H1 (cell line): ENCODE measurements around the gene C22orf23. TPM values are rescaled to one million over a fixed set of nuclear protein-coding genes. Genes with fewer than 3 reads are reported as not detected.

Experiments
- CTCF ChIA-PET: fragments of 300-600 bp; sonication (Branson Sonifier 250); formaldehyde crosslinking; loops from one replicate; lab custom pipeline; 2021; ENCODE audit not compliant: partially characterized antibody; lab: Charles Lee
- POLR2A ChIA-PET: fragments of 300-600 bp; sonication (Branson Sonifier 250); formaldehyde crosslinking; loops from one replicate; lab custom pipeline; 2021; ENCODE audit warnings: inconsistent platforms; ENCODE audit not compliant: partially characterized antibody; lab: Charles Lee
- DNase-seq, 2 experiments: peaks; one replicate each; pipeline versions ENCODE4 v3.0.0 to v3.0.0-alpha.2; 2010 to 2022; ENCODE audit warnings: low spot score in 2 of 2, low read depth in 1 of 2, mixed read lengths in 1 of 2
- FAIRE-seq: peaks from 2 replicates; lab custom pipeline; 2011; peaks lifted over from hg19 to GRCh38; lab: Jason Lieb, UNC
- H2AFZ ChIP-seq: 2 replicates; pipeline ENCODE4 v1.8.1; 2012; ENCODE audit warnings: low read length, inconsistent platforms
- H2AK5ac ChIP-seq: 2 replicates; pipeline ENCODE4 v1.6.1; 2013; ENCODE audit warnings: low read depth, low read length
- H2BK120ac ChIP-seq: replicated peaks from 2 replicates; pipeline ENCODE3; 2013; ENCODE audit warnings: low read depth, low read length, inconsistent platforms
- H2BK12ac ChIP-seq: 2 replicates; pipeline ENCODE4 v1.6.1; 2013; ENCODE audit warnings: low read depth, low read length
- H2BK15ac ChIP-seq: 2 replicates; pipeline ENCODE4 v1.6.1; 2013; ENCODE audit warnings: low read length
- H2BK20ac ChIP-seq: 2 replicates; pipeline ENCODE4 v1.6.1; 2013; ENCODE audit warnings: low read length
- H2BK5ac ChIP-seq: 2 replicates; pipeline ENCODE4 v1.6.1; 2013; ENCODE audit warnings: low read depth, low read length
- H3K14ac ChIP-seq: 2 replicates; pipeline ENCODE4 v1.6.1; 2013; ENCODE audit warnings: inconsistent platforms; ENCODE audit not compliant: insufficient read length
- H3K18ac ChIP-seq: 2 replicates; pipeline ENCODE4 v1.6.1; 2013; ENCODE audit warnings: low read length; ENCODE audit errors: extremely low read depth
- H3K23ac ChIP-seq: 2 replicates; pipeline ENCODE4 v1.6.1; 2013; ENCODE audit warnings: inconsistent platforms; ENCODE audit not compliant: insufficient read length
- H3K23me2 ChIP-seq: 2 replicates; pipeline ENCODE4 v1.6.1; 2013; ENCODE audit warnings: low read depth, low read length
- H3K27ac ChIP-seq: 2 replicates; pipeline ENCODE4 v1.6.1; 2011; ENCODE audit warnings: low read depth, low read length, inconsistent platforms
- H3K27me3 ChIP-seq, 4 experiments: replicated peaks in 1 of 4; 1 replicate in 1 of 4; 2 replicates in 3 of 4; pipeline versions ENCODE4 v1.6.1 to v1.8.1; 2011 to 2013; ENCODE audit warnings: low read length in 3 of 4, mild to moderate bottlenecking in 3 of 4, inconsistent platforms in 2 of 4, mixed read lengths in 2 of 4, moderate library complexity in 1 of 4; ENCODE audit not compliant: control insufficient read depth in 3 of 4, insufficient read depth in 3 of 4; ENCODE audit errors: extremely low read depth in 1 of 4
- H3K36me3 ChIP-seq, 4 experiments: 2 replicates each; pipeline versions ENCODE4 v1.6.1 to v1.8.1; 2011 to 2013; ENCODE audit warnings: mild to moderate bottlenecking in 4 of 4, low read length in 3 of 4, moderate library complexity in 2 of 4, control low read depth in 1 of 4, inconsistent platforms in 1 of 4; ENCODE audit not compliant: insufficient read depth in 4 of 4, control insufficient read depth in 2 of 4
- H3K4ac ChIP-seq: replicated peaks from 2 replicates; pipeline ENCODE3; 2013; ENCODE audit warnings: low read length, low read depth, mixed read lengths, inconsistent platforms; ENCODE audit not compliant: insufficient read length
- H3K4me1 ChIP-seq, 4 experiments: replicated peaks in 1 of 4; 1 replicate in 1 of 4; 2 replicates in 3 of 4; pipeline versions ENCODE4 v1.6.1 to v1.8.1; 2011 to 2013; ENCODE audit warnings: low read length in 3 of 4, inconsistent platforms in 2 of 4, mixed read lengths in 1 of 4; ENCODE audit not compliant: insufficient read depth in 4 of 4, control insufficient read depth in 3 of 4
- H3K4me2 ChIP-seq, 2 experiments: 2 replicates each; pipeline versions ENCODE4 v1.6.1 to v1.8.1; 2011 to 2013; ENCODE audit warnings: low read depth in 2 of 2, low read length in 2 of 2, control low read depth in 1 of 2, inconsistent platforms in 1 of 2, mild to moderate bottlenecking in 1 of 2; ENCODE audit not compliant: insufficient read depth in 1 of 2
- H3K4me3 ChIP-seq, 4 experiments: fragments of 200-600, 300-600 bp in 1 of 4; sonication (generic), shearing (Covaris generic), sonication (Bioruptor Twin) in 1 of 4; 2 replicates each; pipeline versions ENCODE4 v1.5.1 to v1.8.1; 2011 to 2016; ENCODE audit warnings: low read length in 4 of 4, low read depth in 3 of 4, control low read depth in 2 of 4, inconsistent platforms in 2 of 4, mild to moderate bottlenecking in 2 of 4, mixed read lengths in 1 of 4, moderate library complexity in 1 of 4; ENCODE audit not compliant: insufficient read depth in 2 of 4; ENCODE audit errors: extremely low read depth in 1 of 4
- H3K56ac ChIP-seq: replicated peaks from 2 replicates; pipeline ENCODE3; 2013; ENCODE audit warnings: low read depth, mild to moderate bottlenecking, mixed read lengths, low read length, inconsistent platforms; ENCODE audit not compliant: insufficient read length
- H3K79me1 ChIP-seq: 2 replicates; pipeline ENCODE4 v1.6.1; 2013; ENCODE audit warnings: low read depth, low read length, control low read depth
- H3K79me2 ChIP-seq, 2 experiments: 2 replicates each; pipeline versions ENCODE4 v1.6.1 to v1.8.1; 2012 to 2013; ENCODE audit warnings: low read length in 2 of 2, mild to moderate bottlenecking in 2 of 2, inconsistent platforms in 1 of 2; ENCODE audit not compliant: insufficient read depth in 2 of 2, control insufficient read depth in 1 of 2
- H3K9ac ChIP-seq, 4 experiments: replicated peaks in 1 of 4; 1 replicate in 1 of 4; 2 replicates in 3 of 4; pipeline versions ENCODE4 v1.6.1 to v1.8.1; 2011 to 2013; ENCODE audit warnings: low read depth in 3 of 4, low read length in 3 of 4, control low read depth in 2 of 4, mild to moderate bottlenecking in 2 of 4, moderate library complexity in 2 of 4, inconsistent platforms in 1 of 4; ENCODE audit errors: extremely low read depth in 1 of 4
- H3K9me3 ChIP-seq, 2 experiments: 2 replicates each; pipeline versions ENCODE4 v1.6.1 to v1.8.1; 2012 to 2013; ENCODE audit warnings: mild to moderate bottlenecking in 2 of 2, moderate library complexity in 2 of 2, control low read depth in 1 of 2, inconsistent platforms in 1 of 2, low read depth in 1 of 2, low read length in 1 of 2, mixed read lengths in 1 of 2; ENCODE audit not compliant: insufficient read depth in 2 of 2
- H4K20me1 ChIP-seq, 2 experiments: replicated peaks in 1 of 2; 2 replicates each; pipeline versions ENCODE3 to v1.8.1; 2011 to 2013; ENCODE audit warnings: inconsistent platforms in 2 of 2, low read length in 2 of 2, mild to moderate bottlenecking in 1 of 2; ENCODE audit not compliant: insufficient read depth in 2 of 2, control insufficient read depth in 1 of 2
- H4K5ac ChIP-seq: 2 replicates; pipeline ENCODE4 v1.6.1; 2013; ENCODE audit warnings: low read length, low read depth, mixed read lengths, inconsistent platforms; ENCODE audit not compliant: insufficient read length
- H4K8ac ChIP-seq: 2 replicates; pipeline ENCODE4 v1.8.0; 2013; ENCODE audit warnings: mild to moderate bottlenecking, moderate library complexity, low read length, inconsistent platforms; ENCODE audit not compliant: insufficient read depth; ENCODE audit errors: extremely low read depth
- H4K91ac ChIP-seq: replicated peaks from 2 replicates; pipeline ENCODE3; 2013; ENCODE audit warnings: low read length, mixed read lengths, inconsistent platforms; ENCODE audit not compliant: insufficient read length
- BACH1 ChIP-seq: IDR thresholded peaks from 2 replicates; pipeline ENCODE4 v1.6.1; 2012; ENCODE audit warnings: low read length, improper control_type of control experiment
- BCL11A ChIP-seq, 2 experiments: IDR thresholded peaks; one replicate each; pipeline ENCODE4 v1.6.1; 2011; ENCODE audit warnings: low read depth in 2 of 2, low read length in 2 of 2, mild to moderate bottlenecking in 2 of 2
- CEBPB ChIP-seq: IDR thresholded peaks from 2 replicates; pipeline ENCODE4 v1.6.1; 2012; ENCODE audit warnings: low read depth, low read length
- CHD2 ChIP-seq: IDR thresholded peaks from 2 replicates; pipeline ENCODE4 v1.6.1; 2012; ENCODE audit warnings: low read length, improper control_type of control experiment
- CTBP2 ChIP-seq: IDR thresholded peaks from 2 replicates; pipeline ENCODE4 v1.7.0; 2011; ENCODE audit warnings: borderline replicate concordance, mild to moderate bottlenecking, moderate library complexity, mixed read lengths, low read length; ENCODE audit not compliant: insufficient read depth, insufficient read length
- FOSL1 ChIP-seq: IDR thresholded peaks from 2 replicates; pipeline ENCODE4 v1.6.1; 2011; ENCODE audit warnings: mild to moderate bottlenecking, low read depth, low read length, moderate library complexity; ENCODE audit not compliant: insufficient read depth
- POLR2AphosphoS5 ChIP-seq: IDR thresholded peaks from 2 replicates; pipeline ENCODE4 v1.6.1; 2011; ENCODE audit warnings: low read depth, low read length
- RAD21 ChIP-seq, 2 experiments: IDR thresholded peaks in 1 of 2; conservative IDR thresholded peaks in 1 of 2; 2 replicates each; pipeline ENCODE4 v1.6.1; 2011; ENCODE audit warnings: low read depth in 2 of 2, low read length in 2 of 2, improper control_type of control experiment in 1 of 2, inconsistent platforms in 1 of 2, mild to moderate bottlenecking in 1 of 2, moderate library complexity in 1 of 2
- SIRT6 ChIP-seq: IDR thresholded peaks from one replicate; pipeline ENCODE4 v1.7.1; 2012; ENCODE audit warnings: low read length, inconsistent platforms
- SP4 ChIP-seq: IDR thresholded peaks from 2 replicates; pipeline ENCODE4 v1.6.1; 2012; ENCODE audit warnings: low read length, inconsistent platforms
- WGBS, 2 experiments: shearing (Covaris generic) in 1 of 2; methylation state at CpG; one replicate each; pipeline versions ENCODE4 v1.1.6 to v1.1.7; 2013 to 2015; ENCODE audit warnings: low lambda C conversion rate in 2 of 2, mixed read lengths in 2 of 2, inconsistent platforms in 1 of 2, low coverage in 1 of 2, missing lambda C conversion rate in 1 of 2; ENCODE audit not compliant: insufficient replicate concordance in 2 of 2, insufficient coverage in 1 of 2, insufficient read length in 1 of 2; ENCODE audit errors: extremely low coverage in 1 of 2, missing lambda C conversion rate in 1 of 2; 5-methylcytosine and 5-hydroxymethylcytosine counted together
- polyA plus RNA-seq, 7 experiments: library from polyadenylated mRNA; depleted of rRNA in 3 of 7; stranded (reverse) in 5 of 7; unstranded in 2 of 7; fragments of >200 nt in 5 of 7; fragments of 200-250 nt in 2 of 7; gene quantifications; 1 replicate in 5 of 7; 2 replicates in 1 of 7; 4 replicates in 1 of 7; pipeline versions ENCODE4 v1.2.1 to v1.2.3, GENCODE V29; 2011 to 2013; ENCODE audit warnings: missing spikeins in 2 of 7, mixed read lengths in 2 of 7
- total RNA-seq: library from RNA; stranded (reverse); fragmentation: NEBNext Ultra II Directional; extraction: Animal tissue kit (Norgen Biotek cat#: 25700); gene quantifications from 2 replicates; pipeline ENCODE4 v1.2.1, GENCODE V29; 2021
- TF ChIP-seq, protein P1 (sequence below): IDR thresholded peaks from 2 replicates; pipeline ENCODE4 v1.6.1; 2012; ENCODE audit warnings: inconsistent platforms
- TF ChIP-seq, protein P2 (sequence below): IDR thresholded peaks from 2 replicates; pipeline ENCODE4 v1.6.1; 2012; ENCODE audit warnings: inconsistent platforms

C22orf23 gene
- total and polyA plus RNA-seq, 2 of the 8 experiments (the other 6 are each of a cell fraction or from before 2014, with no cell fraction given), result 0.50 to 0.54 TPM

DNA sequence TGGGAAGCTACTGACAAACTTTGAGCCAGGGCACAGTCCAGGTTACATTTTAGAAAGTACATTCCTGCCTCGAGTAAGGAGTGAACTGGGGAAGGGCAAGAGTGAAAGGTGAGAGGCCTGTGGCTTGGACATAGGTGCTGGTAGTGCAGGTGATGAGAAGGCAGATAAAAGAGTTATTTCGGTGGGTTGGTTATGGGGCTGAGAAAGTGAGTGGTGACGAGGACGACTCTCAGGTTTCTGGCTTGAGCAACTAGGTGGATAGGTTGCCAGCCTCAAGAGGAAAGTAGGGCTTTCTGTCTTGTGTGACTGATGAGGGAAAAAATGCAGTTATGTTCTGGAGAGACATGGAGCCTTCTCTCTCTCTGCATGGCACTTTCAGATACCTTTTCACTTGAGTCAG is 3.8 kb upstream of the C22orf23 start:
- H3K9ac ChIP-seq, result no peak overlapping the region
- H3K79me2 ChIP-seq, result peaks cover 0 to 16% of the 10 kb centered on the region in 2 experiments; a peak in 2 of 4 replicates
- H3K4me2 ChIP-seq, result no peak overlapping the region
- H4K5ac ChIP-seq, result no peak overlapping the region
- H4K20me1 ChIP-seq, result peaks cover 0 to 5% of the 10 kb centered on the region in 2 experiments
- no peak overlapping the region for H3K14ac ChIP-seq
- no peak overlapping the region for H4K8ac ChIP-seq
- H2BK5ac ChIP-seq, result no peak overlapping the region
- peaks cover 6% of the 10 kb centered on the region for H3K23me2 ChIP-seq
- ChIA-PET POLR2A (interaction anchor here (1.0 kb wide), 2 partner anchors 13 to 78 kb away, joined by 3 to 4 read pairs; no protein-coding TSS in a partner anchor), CTCF (interaction anchor here (1.3 to 7.9 kb wide), 2 partner anchors 9 to 25 kb away, joined by 3 to 48 read pairs; no protein-coding TSS in a partner anchor)
- no peak overlapping the region for H3K27ac ChIP-seq
- H3K79me1 ChIP-seq, result peaks cover 4% of the 10 kb centered on the region
- H2BK15ac ChIP-seq, result no peak overlapping the region
- H2BK20ac ChIP-seq, result no peak overlapping the region
- no peak overlapping the region for H2BK120ac ChIP-seq
- FAIRE-seq (no peak), DNase-seq (no peak)
- no peak overlapping the region for H2BK12ac ChIP-seq
- H4K91ac ChIP-seq, result no peak overlapping the region
- no peak overlapping the region for H3K4ac ChIP-seq
- H3K36me3 ChIP-seq, result peaks cover 16 to 42% (median 39%) of the 10 kb centered on the region in 4 experiments
- no peak overlapping the region for H2AFZ ChIP-seq
- no peaks in the 10 kb centered on the region; a peak in 4 of 7 replicates for H3K27me3 ChIP-seq
- H3K4me1 ChIP-seq, result peaks cover 0 to 6% (median 3%) of the 10 kb centered on the region in 4 experiments; a peak in 4 of 7 replicates
- no peaks in the 10 kb centered on the region for H3K9me3 ChIP-seq
- H3K4me3 ChIP-seq, result no peak overlapping the region
- 93% methylated on average over 4 of the region's 4 CpGs; no CpG with 5 or more reads in 1 of the 2 experiments for WGBS, 2 experiments
- no peak overlapping the region for H3K23ac ChIP-seq
- no peak overlapping the region for H3K56ac ChIP-seq
- H2AK5ac ChIP-seq, result no peak overlapping the region
- H3K18ac ChIP-seq, result no peak overlapping the region
- TF ChIP-seq POLR2AphosphoS5 (no peak), CHD2 (no peak), BCL11A (IDR thresholded peaks at IDR 0.05; ENCODE audit: low read depth in 2 of 2, low read length in 2 of 2) (no peak), SP4 (no peak), CEBPB (no peak), FOSL1 (no peak), BACH1 (no peak), RAD21 (IDR thresholded peaks at IDR 0.05 in 1 of 2, conservative IDR thresholded peaks at IDR 0.05 in 1 of 2; ENCODE audit: low read depth in 2 of 2, low read length in 2 of 2) (no peak), SIRT6 (no peak), CTBP2 (no peak)
- TF ChIP-seq, protein P1, sequence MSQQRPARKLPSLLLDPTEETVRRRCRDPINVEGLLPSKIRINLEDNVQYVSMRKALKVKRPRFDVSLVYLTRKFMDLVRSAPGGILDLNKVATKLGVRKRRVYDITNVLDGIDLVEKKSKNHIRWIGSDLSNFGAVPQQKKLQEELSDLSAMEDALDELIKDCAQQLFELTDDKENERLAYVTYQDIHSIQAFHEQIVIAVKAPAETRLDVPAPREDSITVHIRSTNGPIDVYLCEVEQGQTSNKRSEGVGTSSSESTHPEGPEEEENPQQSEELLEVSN, result no peak
- TF ChIP-seq, protein P2, sequence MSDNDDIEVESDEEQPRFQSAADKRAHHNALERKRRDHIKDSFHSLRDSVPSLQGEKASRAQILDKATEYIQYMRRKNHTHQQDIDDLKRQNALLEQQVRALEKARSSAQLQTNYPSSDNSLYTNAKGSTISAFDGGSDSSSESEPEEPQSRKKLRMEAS, result no peak
